ENCODE data around the gene HOXD4. TPM values are rescaled to one million over a fixed set of nuclear protein-coding genes. Genes with fewer than 3 reads are reported as not detected.

HOXD4 gene
- total RNA-seq = 0.12 and 0.22 TPM in 2 replicates

DNA sequence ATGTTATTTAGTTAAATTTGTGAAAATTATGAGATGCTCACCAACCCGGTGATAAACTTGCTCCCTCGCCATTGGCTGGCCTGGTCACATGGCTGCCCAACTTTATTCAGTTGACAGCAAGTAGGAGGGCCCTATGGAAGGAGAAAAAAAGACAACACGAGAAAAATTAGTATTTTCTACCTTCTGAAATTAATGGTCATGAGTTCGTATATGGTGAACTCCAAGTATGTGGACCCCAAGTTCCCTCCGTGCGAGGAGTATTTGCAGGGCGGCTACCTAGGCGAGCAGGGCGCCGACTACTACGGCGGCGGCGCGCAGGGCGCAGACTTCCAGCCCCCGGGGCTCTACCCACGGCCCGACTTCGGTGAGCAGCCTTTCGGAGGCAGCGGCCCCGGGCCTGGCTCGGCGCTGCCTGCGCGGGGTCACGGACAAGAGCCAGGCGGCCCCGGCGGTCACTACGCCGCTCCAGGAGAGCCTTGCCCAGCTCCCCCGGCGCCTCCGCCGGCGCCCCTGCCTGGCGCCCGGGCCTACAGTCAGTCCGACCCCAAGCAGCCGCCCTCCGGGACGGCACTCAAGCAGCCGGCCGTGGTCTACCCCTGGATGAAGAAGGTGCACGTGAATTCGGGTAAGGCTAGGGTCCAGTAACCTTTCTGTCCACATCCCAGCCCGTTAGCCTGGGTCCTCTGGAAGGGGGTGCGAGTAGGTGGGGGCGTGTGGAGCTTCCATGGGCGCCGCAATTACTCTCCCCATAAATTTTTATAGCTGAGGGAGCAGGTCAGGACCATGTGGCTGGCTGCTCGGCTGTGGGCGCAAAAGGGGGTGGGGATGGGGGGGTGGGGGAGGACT lies at the start of gene HOXD4:
Gene HOXD4 (plus strand): TSS at position 109 of the 846 bp plus-strand sequence. CDS start 84 bp downstream, at position 193.

GRCh38 chr2:176106581-176107539 lies 44.5 kb upstream of the HOXD4 start, which contains the start of gene HOXD11:
TSS of gene HOXD11 (plus strand) at chr2:176107280. CDS start at chr2:176107356, 76 bp downstream.

DNA sequence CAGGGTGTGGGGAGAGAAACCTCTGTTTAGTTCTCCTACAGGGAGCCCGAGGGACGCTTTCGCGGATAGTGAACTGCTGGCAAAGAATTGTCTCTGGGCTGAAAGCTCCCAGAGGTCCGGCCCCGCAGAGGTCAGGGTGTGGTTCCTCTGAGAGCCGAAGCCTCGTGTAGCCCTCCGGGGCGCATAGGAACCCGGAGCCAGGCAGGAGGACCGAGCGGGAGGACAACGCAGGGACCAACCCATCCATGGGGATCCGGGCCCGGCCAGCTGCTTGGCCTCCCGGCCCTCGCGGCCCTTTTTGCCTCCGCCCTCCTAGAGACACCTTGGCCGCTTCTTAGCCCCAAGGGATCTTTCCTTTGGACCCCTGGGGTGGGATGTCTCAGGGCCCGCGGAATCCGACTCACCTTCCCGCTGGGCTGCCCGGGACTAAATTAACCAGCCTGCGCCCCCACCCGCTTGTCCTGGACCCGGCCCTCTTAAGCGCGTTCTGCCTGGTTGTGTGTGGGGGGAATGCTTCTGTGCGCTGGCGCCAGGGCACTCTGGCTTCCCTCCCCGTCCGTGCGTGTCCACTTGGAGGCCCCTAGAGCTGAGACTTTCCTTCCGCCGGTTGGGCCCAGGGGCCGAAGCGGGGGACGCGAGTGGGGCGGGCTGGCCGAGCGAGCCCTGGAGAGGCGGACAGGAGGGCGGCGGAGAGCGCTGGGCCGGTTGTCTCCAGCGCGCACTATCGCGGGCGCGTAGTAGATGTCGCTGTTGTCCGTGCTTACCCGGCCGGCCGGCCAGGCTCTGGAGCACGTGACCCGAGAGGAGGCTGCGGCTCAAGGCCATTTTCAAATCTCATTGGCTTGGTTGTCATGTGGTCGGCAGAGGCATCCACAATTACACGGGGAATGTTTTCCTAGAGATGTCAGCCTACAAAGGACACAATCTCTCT lies 35.2 kb upstream of the HOXD4 start, which contains the start of gene HOXD10:
Gene HOXD10 (plus strand): TSS at position 896 of the 931 bp plus-strand sequence. CDS start 56 bp downstream, outside the sequence.

GRCh38 chr2:176122683-176123410 lies 28.5 kb upstream of the HOXD4 start, which contains the start of gene HOXD9:
TSS of gene HOXD9 (plus strand) at chr2:176122719. CDS start at chr2:176122769, 50 bp downstream.

DNA sequence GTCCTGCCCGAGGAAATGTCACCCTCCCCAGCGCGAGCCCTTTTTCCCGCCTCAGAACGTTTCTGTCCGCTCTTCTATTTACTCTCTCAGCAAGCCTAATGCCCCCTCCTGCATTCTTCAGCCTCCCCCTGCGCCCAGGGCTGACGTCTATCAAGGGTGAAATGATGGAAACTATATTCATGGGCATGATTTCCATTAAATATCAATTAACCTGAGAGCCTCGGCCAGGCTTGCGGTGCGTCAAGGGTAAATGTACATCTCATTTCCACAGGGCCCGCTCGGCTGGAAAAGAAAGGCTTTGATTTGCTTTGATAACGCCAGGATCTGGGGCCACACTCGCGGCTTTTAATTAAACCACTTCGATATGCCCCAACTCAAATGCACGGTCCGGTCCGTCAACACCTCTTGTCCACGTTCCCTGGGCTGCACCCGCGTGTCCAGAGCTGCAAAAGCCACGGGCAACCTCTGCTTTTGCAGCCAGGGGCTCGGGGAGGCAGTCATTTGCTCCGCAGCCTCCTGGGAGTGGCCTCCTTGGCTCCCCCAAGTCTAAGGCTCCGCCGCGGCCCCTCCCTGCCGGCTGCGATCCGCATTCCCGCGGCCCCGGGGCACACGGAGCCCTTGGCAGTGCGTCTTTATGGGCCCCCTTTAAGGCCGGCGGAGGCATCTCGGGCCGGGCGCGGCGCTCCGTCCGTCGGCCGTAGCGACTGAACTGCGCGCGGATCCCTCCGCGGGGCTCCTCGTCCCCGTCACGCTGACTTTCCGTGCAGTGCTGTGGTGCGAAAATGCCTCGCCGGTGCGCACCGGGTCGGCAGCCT lies 22.2 kb upstream of the HOXD4 start, which contains the start of gene HOXD8:
Gene HOXD8 (plus strand): TSS at position 724 of the 815 bp plus-strand sequence. CDS start 662 bp downstream, outside the sequence.

DNA sequence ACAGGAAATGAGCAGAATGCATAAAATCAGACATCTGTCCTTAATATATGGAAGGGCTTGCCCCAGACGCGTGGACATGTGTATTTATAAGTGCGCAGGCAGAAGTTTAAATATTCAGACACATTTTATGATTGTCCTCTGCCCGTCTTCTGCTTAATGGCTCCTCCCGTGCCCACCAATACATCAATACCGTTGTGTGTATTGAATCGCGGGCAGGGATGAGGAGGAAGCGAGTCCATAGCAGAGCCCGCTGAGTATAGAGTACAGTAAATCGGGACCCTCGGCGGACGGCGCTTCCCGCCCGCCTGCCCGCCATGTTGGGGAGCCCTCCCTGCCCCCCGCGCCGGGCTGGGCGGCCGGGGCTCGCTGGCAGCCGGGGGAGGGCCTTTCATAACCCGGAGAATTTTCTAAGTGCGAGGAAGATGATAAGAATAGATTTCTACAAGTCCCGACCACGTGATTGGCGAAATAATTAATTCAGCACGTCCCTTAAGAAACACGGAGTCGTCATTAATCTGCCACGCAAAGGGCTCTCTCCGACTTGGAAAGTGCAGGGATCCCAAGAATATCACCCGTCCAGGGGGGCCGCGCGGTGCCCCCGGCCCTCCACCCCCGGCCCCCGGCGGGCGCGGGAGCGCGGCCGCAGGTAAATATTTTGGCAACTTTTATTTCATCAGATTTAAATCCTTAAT lies 5.6 kb downstream of the HOXD4 start, which contains the start of gene HOXD3:
Gene HOXD3 (plus strand): TSS at position 501 of the 692 bp plus-strand sequence. CDS start 11,808 bp downstream, outside the sequence.

DNA sequence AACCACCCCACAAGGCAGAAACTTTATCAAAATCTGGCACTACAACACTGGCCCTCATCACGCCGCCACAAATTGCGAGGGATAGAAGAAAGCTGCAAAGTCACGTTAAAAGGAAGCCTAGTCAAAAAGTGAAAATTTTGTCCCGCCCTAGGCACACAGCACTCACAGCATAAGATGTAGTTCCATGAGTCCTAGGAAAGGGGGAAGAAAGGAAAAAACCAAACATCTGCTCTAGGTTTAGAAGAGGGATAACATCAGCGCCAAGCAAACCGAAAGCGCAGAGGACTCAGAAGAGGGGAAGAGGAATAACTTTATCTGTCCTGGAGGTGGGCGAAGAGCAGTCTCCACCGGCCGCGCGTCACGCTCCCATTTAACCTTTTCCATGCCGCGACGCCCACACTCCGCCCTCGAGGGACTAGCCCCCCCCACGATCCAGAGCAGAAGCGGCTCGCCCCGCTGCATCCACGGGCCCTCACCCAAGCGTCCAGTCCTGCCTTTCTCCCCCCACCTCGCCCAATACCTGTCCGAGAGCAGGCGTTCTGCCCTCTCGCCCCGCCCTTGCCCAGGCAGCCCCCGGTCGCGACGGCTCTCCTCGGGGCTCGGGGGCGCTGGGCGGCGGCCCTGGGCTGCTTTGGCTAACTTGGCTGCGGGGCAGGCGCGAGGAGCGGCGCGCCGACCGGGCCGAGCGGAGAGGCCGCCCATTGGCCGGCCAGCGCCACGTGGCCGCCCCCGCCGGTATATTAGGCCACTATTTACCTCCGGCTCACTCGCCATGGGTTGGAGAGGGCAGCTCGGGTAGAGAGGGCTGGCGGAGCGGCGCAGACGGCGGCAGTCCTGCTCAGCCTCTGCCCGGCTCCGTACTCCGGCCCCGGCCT lies 36.8 kb downstream of the HOXD4 start, which contains the start of gene HOXD1:
Gene HOXD1 (plus strand): TSS at position 770 of the 875 bp plus-strand sequence. CDS start 134 bp downstream, outside the sequence.

Other genes starting within 250 kb of the HOXD4 start
- 51.9 and 61.6 TPM in 2 replicates for gene LNPK, start 149.3 kb upstream of the HOXD4 start, total RNA-seq
- under 0.01 and 0.11 TPM in 2 replicates for gene EVX2, start 67.6 kb upstream of the HOXD4 start, total RNA-seq
- 7.5 and 7.7 TPM in 2 replicates for gene HOXD13, start 58.8 kb upstream of the HOXD4 start, total RNA-seq
- gene HOXD12, start 51.8 kb upstream of the HOXD4 start, total RNA-seq = 0.33 and 0.37 TPM in 2 replicates
- 3.0 and 3.9 TPM in 2 replicates for gene HOXD11, start 44.3 kb upstream of the HOXD4 start, total RNA-seq
- 2.3 and 4.0 TPM in 2 replicates for gene HOXD10, start 34.8 kb upstream of the HOXD4 start, total RNA-seq
- gene HOXD9, start 28.8 kb upstream of the HOXD4 start, total RNA-seq = 0.66 and 0.75 TPM in 2 replicates
- gene HOXD8, start 21.8 kb upstream of the HOXD4 start, total RNA-seq = 2.4 and 4.4 TPM in 2 replicates
- 0.25 and 0.33 TPM in 2 replicates for gene HOXD3, start 5.8 kb downstream of the HOXD4 start, total RNA-seq
- gene HOXD1, start 37.1 kb downstream of the HOXD4 start, total RNA-seq = not detected in 2 replicates
- gene MTX2, start 117.9 kb downstream of the HOXD4 start, total RNA-seq = 25.0 and 28.5 TPM in 2 replicates

All from uterine smooth muscle cell (primary cell).